Measurements from ENCODE around the gene EFHC2.

The EFHC2 gene

DNA sequence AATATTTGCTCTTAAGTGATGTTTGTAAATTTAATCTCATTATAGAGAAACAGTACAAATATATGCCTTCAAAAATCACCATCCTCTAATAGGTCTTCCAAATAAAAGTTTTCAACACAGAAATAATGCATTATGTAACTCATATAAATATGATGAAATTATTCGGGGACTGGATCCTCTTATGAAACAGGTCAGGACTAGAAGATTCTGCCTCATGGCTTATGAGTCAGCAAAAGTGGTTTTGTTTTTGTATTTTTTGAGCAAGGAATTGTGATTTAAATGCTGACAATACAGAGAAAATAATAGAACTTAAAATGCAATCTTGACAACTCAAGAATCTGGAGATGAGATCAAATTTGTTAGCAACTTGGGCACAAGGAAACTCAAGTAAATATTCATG is 190.6 kb downstream of the EFHC2 start:
- DNase-seq (ENCODE audit: low read depth, low spot score): peak; percentile 2

DNA sequence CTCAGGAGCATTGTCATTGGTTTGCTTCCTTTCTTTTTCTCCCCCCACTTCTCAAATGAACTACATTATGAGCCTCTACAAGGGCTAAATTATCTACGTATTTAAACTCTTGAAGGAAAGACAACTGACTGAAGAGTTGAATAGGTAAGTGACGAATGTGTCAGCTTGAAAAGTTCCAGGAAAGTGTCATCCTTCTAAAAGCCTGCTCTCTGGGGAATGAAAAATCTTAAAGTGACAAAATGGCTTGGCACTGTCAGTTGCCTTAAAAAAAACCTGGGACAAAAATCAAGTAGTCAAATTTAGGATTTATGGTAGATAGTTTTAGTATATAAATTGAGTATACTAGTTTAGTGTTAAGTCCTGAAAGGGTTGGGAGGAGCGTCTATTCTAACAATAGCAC is 196.3 kb downstream of the EFHC2 start:
- DNase-seq (ENCODE audit: low read depth, low spot score): no peak

DNA sequence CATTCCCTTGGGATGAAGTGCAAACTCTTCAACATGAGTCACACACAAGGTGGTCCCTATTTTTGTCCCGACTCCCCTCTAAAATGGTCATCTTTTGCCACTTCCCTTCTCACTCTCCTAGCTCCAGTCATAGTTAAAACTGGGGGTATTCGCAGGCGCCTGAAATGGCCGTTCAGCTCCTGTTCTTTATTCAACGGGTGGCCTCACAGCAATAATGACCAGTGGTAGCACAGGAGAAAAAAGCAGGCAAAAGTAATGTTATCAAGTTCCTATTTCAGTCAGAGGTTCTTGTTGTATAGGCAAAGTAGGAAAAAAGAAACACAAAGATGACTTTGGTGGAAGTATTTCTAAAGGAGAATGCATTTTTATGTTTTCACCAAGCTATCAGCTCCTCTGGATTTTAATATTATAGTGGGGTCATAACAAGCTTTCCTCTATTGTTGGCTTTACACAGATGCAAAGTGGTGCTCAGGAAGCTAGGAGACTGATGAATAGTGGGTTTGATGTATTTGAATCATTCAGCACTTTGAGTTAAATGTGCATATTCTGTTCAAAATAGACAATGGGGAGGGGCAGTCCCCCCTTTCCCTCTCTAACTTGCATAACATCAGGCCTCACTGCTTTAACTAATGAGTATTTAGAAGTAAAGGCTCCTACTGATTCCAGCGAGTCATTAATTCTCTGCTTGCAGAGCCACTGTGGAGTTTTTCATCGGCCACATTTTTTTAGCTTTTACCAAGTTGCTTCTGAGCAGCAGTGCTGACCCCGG is 199.1 kb downstream of the EFHC2 start:
- DNase-seq (ENCODE audit: low read depth, low spot score): peak; percentile 2

DNA sequence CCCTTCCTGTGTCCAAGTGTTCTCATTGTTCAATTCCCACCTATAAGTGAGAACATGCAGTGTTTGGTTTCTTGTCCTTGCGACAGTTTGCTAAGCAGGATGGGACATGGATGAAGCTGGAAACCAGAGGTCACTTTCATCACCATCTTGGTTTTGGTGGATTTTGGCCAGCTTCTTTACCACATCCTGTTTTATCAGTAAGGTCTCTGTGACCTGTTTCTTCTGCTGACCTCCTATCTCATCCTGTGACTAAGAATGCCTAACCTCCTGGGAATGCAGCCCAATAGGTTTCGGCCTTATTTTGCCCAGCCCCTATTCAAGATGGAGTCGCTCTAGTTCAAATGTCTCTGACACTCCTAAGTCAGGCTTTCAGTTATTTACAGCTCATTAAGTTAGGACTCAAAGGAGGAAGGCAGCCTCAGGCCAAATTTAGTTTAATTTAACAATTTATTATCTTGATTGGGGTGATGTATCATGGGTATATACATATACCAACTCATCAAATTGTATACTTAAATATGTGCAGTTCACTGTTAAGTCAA is 200.3 kb downstream of the EFHC2 start:
- DNase-seq (ENCODE audit: low read depth, low spot score): no peak

DNA sequence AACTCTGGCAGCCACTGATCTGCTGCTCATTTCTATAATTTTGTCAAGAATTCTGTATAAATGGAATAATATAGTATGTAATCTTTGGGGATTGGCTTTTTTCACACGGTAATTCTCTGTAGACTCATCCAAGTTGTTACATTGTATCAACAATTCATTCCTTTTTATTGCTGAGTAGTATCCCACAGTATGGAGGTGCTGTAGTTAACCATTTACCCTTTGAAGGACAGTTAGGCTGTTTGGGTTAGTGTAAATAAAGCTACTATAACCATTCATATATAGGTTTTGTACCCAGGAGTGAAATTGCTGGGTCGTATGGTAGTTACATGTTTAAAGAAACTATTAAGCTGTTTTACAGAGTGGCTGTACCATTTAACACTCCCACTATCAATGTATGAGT is 213.3 kb downstream of the EFHC2 start:
- no peak for DNase-seq (ENCODE audit: low read depth, low spot score)

DNA sequence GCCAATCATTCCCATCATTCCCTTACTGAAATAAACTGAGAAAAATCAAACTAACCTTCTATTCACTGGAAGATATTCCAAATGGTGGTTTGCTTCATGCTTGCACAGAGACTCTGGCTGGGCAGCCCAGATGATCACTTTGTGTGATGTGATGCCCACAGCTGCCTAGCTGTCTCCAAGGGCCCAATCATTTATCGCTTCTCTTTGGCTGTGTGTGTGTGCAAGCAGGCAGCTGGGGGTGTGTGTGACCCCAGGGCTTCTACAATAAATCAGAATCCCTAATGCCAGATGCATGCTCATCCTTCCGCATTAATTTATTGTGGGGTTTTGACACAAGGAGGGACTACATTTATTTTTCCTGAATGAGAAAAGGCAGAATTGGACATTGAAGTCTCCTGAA is 230.1 kb downstream of the EFHC2 start:
- no peak for DNase-seq (ENCODE audit: low read depth, low spot score)

DNA sequence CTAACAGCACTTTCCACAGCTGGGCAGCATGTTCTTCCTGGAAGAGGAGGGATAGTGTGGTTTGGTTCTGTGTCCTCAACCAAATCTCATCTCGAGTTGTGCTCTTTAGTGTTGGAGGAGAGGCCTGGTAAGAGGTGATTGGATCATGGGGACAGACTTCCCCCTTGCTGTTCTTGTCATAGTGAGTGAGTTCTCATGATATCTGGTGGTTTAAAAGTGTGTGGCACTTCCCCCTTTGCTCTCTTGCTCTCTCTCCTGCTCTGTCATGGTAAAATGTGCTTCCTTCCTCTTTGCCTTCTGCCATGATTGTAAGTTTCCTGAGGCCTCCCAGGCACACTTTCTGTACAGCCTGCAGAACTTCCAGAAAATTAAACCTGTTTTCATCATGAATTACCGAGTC is 236.6 kb downstream of the EFHC2 start:
- DNase-seq (ENCODE audit: low read depth, low spot score): no peak

DNA sequence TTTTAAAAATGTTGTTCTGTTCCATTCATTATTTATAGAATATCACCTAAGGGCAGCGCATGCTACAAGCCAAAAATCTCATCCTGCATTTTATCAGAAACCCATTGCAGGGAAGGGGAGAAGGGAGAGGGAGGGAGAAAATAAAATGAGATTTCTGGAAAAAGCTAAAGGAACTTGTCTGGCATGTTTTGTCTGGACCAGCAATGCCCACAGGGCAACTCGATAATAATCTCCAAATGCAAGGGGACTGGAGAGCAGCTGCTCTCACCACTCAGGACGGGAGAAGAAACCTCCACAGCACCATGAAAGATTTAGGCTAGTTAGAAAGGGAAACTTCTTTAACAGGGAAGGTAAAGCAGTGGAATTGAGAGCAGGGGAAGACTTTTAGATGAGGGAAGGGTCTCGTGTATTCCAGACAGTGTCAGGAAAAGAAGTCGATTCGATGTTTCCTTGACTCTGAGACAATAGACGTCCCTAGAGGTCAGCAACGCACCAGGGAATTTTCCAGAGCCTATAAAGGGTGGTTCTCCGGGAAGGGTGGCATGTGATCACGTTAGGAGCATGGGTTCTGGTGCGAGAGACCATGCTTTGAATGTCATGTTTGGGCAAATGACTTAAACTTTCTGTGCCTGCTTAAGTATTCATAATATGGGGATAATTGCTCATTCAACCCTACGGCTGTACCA is 238.1 kb downstream of the EFHC2 start:
- DNase-seq (ENCODE audit: low read depth, low spot score): no peak

DNA sequence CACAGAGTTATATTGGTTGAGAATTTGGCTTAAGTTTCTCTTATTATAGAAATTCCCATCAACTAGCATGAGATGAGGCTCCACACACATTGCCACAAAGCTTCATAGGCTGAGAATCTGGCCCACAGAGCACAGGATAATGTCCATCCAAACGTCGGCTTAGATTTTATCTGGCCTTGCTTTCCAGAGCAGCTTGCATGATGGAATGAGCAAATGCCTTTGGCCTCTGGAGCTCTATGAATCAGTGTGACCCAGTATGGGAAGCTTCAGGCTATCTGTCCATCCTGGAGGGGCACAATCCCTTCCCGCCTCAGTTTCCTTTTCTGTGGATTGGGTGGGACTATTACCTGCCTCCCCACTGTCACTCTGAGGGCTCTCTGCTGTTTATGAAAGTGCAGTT is 238.8 kb downstream of the EFHC2 start:
- no peak for DNase-seq (ENCODE audit: low read depth, low spot score)

DNA sequence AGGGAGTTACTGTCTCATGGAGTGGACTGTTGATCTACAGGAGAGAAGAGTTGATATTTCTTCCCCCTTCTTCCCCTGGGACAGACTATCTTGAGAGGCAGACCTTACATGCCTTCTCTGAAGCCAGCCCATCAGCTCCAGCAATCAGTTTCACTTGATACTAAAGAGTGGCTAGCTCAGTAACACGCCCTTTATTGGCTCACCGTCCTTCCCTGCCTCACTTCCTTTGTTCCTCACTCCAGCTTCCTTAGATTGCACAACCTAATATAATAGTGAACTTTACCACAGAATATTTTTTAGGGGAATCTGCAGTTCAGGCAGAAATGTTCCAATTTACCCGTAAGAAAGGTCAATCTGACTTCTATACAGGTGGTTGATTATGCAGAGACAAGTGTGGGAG is 242.2 kb downstream of the EFHC2 start:
- no peak for DNase-seq (ENCODE audit: low read depth, low spot score)

DNA sequence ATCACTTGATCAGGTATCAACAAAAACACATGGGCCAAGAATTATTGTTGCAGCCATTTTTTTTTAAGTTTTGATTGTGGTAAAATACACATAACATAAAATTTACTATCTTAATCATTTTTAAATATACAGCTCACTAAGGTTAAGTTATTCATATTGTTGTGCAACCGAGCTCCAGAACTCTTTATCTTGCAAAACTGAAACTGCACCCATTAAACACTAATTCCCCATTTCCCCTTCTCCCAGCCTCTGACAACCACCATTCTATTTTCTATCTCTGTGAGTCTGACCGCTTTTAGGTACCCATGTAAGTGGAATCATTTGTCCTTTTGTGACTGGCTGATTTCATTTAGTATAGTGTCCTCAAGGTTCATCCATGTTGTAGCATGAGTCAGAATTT is 244.1 kb downstream of the EFHC2 start:
- DNase-seq (ENCODE audit: low read depth, low spot score): no peak

Data from astrocyte of the hippocampus (primary cell).